Panc1 (cell line): ENCODE data around the gene FGD5.

ENCODE experiments used
- POLR2AphosphoS5 ChIP-seq: IDR thresholded peaks from 2 replicates; pipeline ENCODE4 v1.6.1; 2012; ENCODE audit warnings: mild to moderate bottlenecking, low read depth, low read length, moderate library complexity
- SIN3A ChIP-seq: IDR thresholded peaks from 2 replicates; pipeline ENCODE4 v1.6.1; 2012; ENCODE audit warnings: low read depth, mild to moderate bottlenecking, low read length, moderate library complexity, borderline replicate concordance; ENCODE audit not compliant: insufficient read depth
- TF ChIP-seq, protein P1 (sequence below): fragments of 450-650 bp; IDR thresholded peaks from 2 replicates; pipeline ENCODE4 v1.5.1; 2017; ENCODE audit warnings: mild to moderate bottlenecking

DNA sequence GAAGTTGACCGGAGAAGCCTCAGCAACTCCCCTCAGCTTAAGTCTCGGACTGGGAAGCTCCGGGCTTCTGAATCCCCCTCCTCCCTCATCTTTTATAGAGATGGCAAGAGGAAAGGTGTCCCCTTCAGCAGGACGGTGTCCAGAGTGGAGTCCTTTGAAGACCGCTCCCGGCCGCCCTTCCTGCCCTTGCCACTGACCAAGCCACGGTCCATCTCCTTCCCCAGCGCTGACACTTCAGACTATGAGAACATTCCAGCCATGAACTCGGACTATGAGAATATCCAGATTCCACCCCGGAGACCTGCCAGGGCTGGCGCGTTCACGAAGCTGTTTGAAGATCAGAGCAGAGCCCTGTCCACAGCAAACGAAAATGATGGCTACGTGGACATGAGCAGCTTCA lies 2.4 kb downstream of the FGD5 start:
- TF ChIP-seq, protein P1, sequence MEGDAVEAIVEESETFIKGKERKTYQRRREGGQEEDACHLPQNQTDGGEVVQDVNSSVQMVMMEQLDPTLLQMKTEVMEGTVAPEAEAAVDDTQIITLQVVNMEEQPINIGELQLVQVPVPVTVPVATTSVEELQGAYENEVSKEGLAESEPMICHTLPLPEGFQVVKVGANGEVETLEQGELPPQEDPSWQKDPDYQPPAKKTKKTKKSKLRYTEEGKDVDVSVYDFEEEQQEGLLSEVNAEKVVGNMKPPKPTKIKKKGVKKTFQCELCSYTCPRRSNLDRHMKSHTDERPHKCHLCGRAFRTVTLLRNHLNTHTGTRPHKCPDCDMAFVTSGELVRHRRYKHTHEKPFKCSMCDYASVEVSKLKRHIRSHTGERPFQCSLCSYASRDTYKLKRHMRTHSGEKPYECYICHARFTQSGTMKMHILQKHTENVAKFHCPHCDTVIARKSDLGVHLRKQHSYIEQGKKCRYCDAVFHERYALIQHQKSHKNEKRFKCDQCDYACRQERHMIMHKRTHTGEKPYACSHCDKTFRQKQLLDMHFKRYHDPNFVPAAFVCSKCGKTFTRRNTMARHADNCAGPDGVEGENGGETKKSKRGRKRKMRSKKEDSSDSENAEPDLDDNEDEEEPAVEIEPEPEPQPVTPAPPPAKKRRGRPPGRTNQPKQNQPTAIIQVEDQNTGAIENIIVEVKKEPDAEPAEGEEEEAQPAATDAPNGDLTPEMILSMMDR, result no peak
- TF ChIP-seq POLR2AphosphoS5 (no peak), SIN3A (no peak)
